Neuronal stem cell (in vitro differentiated cells): ENCODE data around the gene IPO4.
"Not testable (repeated sequence)": the region's sequence is repeated elsewhere in the genome, so short reads cannot be mapped to it uniquely, and the experiment has no call there.

ENCODE experiments used
- DNase-seq: peaks from one replicate; pipeline ENCODE4 v3.0.0-alpha.2; 2013; ENCODE audit warnings: low spot score
- H2AFZ ChIP-seq: one replicate; pipeline ENCODE4 v1.6.1; 2013; ENCODE audit warnings: mild to moderate bottlenecking, low read length, inconsistent platforms
- H2AK5ac ChIP-seq: 2 replicates; pipeline ENCODE4 v1.6.1; 2013; ENCODE audit warnings: low read depth, mild to moderate bottlenecking, inconsistent platforms, low read length, moderate library complexity, mixed read lengths
- H2BK120ac ChIP-seq: 2 replicates; pipeline ENCODE4 v1.6.1; 2013; ENCODE audit warnings: low read depth, mild to moderate bottlenecking, inconsistent platforms, low read length, moderate library complexity, mixed read lengths
- H2BK12ac ChIP-seq: one replicate; pipeline ENCODE4 v1.6.1; 2013; ENCODE audit warnings: low read length, inconsistent platforms
- H2BK15ac ChIP-seq: 2 replicates; pipeline ENCODE4 v1.6.1; 2013; ENCODE audit warnings: mild to moderate bottlenecking, low read length, inconsistent platforms, mixed read lengths
- H2BK5ac ChIP-seq: one replicate; pipeline ENCODE4 v1.6.1; 2013; ENCODE audit warnings: inconsistent platforms, mild to moderate bottlenecking, low read length, moderate library complexity
- H3K14ac ChIP-seq: one replicate; pipeline ENCODE4 v1.6.1; 2013; ENCODE audit warnings: low read length, inconsistent platforms
- H3K18ac ChIP-seq: 2 replicates; pipeline ENCODE4 v1.6.1; 2013; ENCODE audit warnings: low read length, inconsistent platforms
- H3K23ac ChIP-seq: 2 replicates; pipeline ENCODE4 v1.6.1; 2013; ENCODE audit warnings: low read depth, mild to moderate bottlenecking, mixed read lengths, low read length, inconsistent platforms; ENCODE audit not compliant: poor library complexity
- H3K27ac ChIP-seq: replicated peaks from 3 replicates; pipeline ENCODE4 v1.5.1; 2013; ENCODE audit warnings: low read length, inconsistent platforms
- H3K27me3 ChIP-seq, 3 experiments: 2 replicates each; pipeline ENCODE4 v1.6.1; 2013; ENCODE audit warnings: low read length in 3 of 3, mild to moderate bottlenecking in 2 of 3, inconsistent platforms in 1 of 3, low read depth in 1 of 3, mixed read lengths in 1 of 3, moderate library complexity in 1 of 3; ENCODE audit not compliant: control insufficient read depth in 3 of 3, insufficient read depth in 3 of 3
- H3K36me3 ChIP-seq, 2 donors: replicated peaks in 1 of 2; 2 replicates each; pipeline ENCODE4 v1.6.1; 2013; ENCODE audit warnings: low read length in 2 of 2; ENCODE audit not compliant: control insufficient read depth in 2 of 2, insufficient read depth in 2 of 2
- H3K4ac ChIP-seq: 2 replicates; pipeline ENCODE4 v1.6.1; 2013; ENCODE audit warnings: inconsistent platforms, mild to moderate bottlenecking, low read length, moderate library complexity
- H3K4me1 ChIP-seq, 2 donors: 1 replicate in 1 of 2; 2 replicates in 1 of 2; pipeline ENCODE4 v1.6.1; 2013; ENCODE audit warnings: low read length in 2 of 2, low read depth in 1 of 2; ENCODE audit not compliant: control insufficient read depth in 2 of 2, insufficient read depth in 1 of 2
- H3K4me2 ChIP-seq: one replicate; pipeline ENCODE4 v1.6.1; 2013; ENCODE audit warnings: mild to moderate bottlenecking, low read length, inconsistent platforms; ENCODE audit not compliant: insufficient read depth, poor library complexity, severe bottlenecking
- H3K4me3 ChIP-seq, 2 donors: 2 replicates each; pipeline ENCODE4 v1.5.1; 2013; ENCODE audit warnings: low read length in 2 of 2, mild to moderate bottlenecking in 2 of 2, inconsistent platforms in 1 of 2, moderate library complexity in 1 of 2
- H3K79me1 ChIP-seq: one replicate; pipeline ENCODE4 v1.6.1; 2013; ENCODE audit warnings: low read depth, mild to moderate bottlenecking, inconsistent platforms, low read length, moderate library complexity
- H3K9ac ChIP-seq: one replicate; pipeline ENCODE4 v1.6.1; 2013; ENCODE audit warnings: mild to moderate bottlenecking, low read depth, low read length, inconsistent platforms; ENCODE audit not compliant: poor library complexity
- H3K9me3 ChIP-seq, 2 donors: replicated peaks in 1 of 2; 2 replicates each; pipeline versions ENCODE3 to v1.6.1; 2013; ENCODE audit warnings: low read length in 2 of 2, mild to moderate bottlenecking in 2 of 2, inconsistent platforms in 1 of 2, low read depth in 1 of 2, mixed read lengths in 1 of 2, moderate library complexity in 1 of 2; ENCODE audit not compliant: control insufficient read depth in 2 of 2, insufficient read depth in 1 of 2
- H4K8ac ChIP-seq: one replicate; pipeline ENCODE4 v1.6.1; 2013; ENCODE audit warnings: low read depth, mild to moderate bottlenecking, inconsistent platforms, low read length, moderate library complexity
- H4K91ac ChIP-seq: one replicate; pipeline ENCODE4 v1.6.1; 2013; ENCODE audit warnings: low read length, low read depth, mild to moderate bottlenecking, inconsistent platforms; ENCODE audit not compliant: poor library complexity
- WGBS, 2 donors: extraction: QIAGEN DNeasy Blood & Tissue Kit; methylation state at CpG; one replicate each; pipeline ENCODE4 v1.1.7; 2013; ENCODE audit warnings: missing lambda C conversion rate in 2 of 2, mixed read lengths in 1 of 2; ENCODE audit not compliant: insufficient read length in 2 of 2, insufficient replicate concordance in 1 of 2; ENCODE audit errors: extremely low coverage in 2 of 2; 5-methylcytosine and 5-hydroxymethylcytosine counted together

Gene IPO4

DNA sequence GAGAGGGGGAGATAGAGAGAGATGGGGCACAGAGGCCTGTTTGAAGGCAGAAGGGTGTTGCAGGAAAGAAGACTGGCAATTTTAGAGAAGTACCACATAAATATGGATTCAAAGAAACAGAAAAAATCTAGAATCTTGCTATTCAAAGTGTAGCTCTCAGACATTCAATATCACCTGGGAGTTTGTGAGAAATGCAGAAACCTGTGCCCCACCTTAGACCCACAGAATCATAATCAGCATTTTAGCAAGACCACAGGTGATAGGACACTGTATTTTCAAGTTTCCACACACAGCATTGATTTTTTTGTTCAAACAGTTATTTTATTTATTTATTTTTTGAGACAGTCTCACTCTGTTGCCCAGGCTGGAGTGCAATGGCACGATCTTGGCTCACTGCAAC is 40.3 kb upstream of the IPO4 start:
- Histone ChIP-seq H2AFZ (no peak overlapping the region), H3K4me2 (no peak overlapping the region), H2BK15ac (no peak overlapping the region), H3K79me1 (peaks cover 5% of the 10 kb centered on the region), H3K23ac (no peak overlapping the region), H3K27me3 (no peaks in the 10 kb centered on the region), H4K91ac (no peak overlapping the region), H2BK12ac (no peak overlapping the region), H3K36me3 (peaks cover 2 to 37% of the 10 kb centered on the region in 2 donors), H3K4me1 (peaks cover 9 to 11% of the 10 kb centered on the region in 2 donors), H3K4me3 (no peak overlapping the region), H3K9me3 (no peaks in the 10 kb centered on the region), H3K14ac (no peak overlapping the region), H4K8ac (no peak overlapping the region), H3K18ac (no peak overlapping the region), H3K4ac (no peak overlapping the region), H2BK5ac (no peak overlapping the region), H2BK120ac (no peak overlapping the region), H3K9ac (no peak overlapping the region), H3K27ac (no peak overlapping the region), H2AK5ac (no peak overlapping the region)
- no CpG with 5 or more reads among the region's 1 CpG for WGBS, 2 donors
- no peak for DNase-seq

DNA sequence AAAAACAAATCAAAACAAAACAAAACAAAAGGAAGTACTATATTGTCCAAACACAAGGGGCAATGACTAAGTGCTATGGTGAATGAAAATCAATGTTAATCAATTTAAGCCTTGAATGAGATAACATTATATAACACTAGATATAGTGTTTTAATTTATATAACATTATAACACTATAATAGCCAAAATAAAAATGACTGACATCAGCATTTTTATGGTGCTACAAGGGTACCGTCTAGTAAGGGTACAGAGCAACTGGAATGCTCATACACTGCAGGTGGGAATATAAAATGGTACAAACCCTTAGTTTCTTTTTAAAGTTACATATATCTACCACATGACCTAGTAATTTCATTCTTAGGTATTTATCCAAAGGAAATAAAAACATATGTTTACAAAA is 37.9 kb upstream of the IPO4 start:
- no peak overlapping the region for H2BK12ac ChIP-seq
- no peak overlapping the region for H2AK5ac ChIP-seq
- no peak overlapping the region for H4K91ac ChIP-seq
- H3K23ac ChIP-seq: no peak overlapping the region
- no peak overlapping the region for H2BK120ac ChIP-seq
- H3K27me3 ChIP-seq: no peaks in the 10 kb centered on the region
- no CpG with 5 or more reads among the region's 1 CpG for WGBS, 2 donors
- peaks cover 6% of the 10 kb centered on the region for H3K79me1 ChIP-seq
- no peak overlapping the region for H3K27ac ChIP-seq
- no peaks in the 10 kb centered on the region for H3K9me3 ChIP-seq
- H2BK5ac ChIP-seq: no peak overlapping the region
- H2BK15ac ChIP-seq: no peak overlapping the region
- H3K36me3 ChIP-seq: peaks cover 2 to 37% of the 10 kb centered on the region in 2 donors
- no peak overlapping the region for H3K4me3 ChIP-seq
- no peak overlapping the region for H3K14ac ChIP-seq
- no peak overlapping the region for H4K8ac ChIP-seq
- H3K18ac ChIP-seq: no peak overlapping the region
- peaks cover 1 to 5% of the 10 kb centered on the region in 2 donors for H3K4me1 ChIP-seq
- H3K9ac ChIP-seq: no peak overlapping the region
- H2AFZ ChIP-seq: no peak overlapping the region
- no peak for DNase-seq
- no peak overlapping the region for H3K4ac ChIP-seq
- no peak overlapping the region for H3K4me2 ChIP-seq

DNA sequence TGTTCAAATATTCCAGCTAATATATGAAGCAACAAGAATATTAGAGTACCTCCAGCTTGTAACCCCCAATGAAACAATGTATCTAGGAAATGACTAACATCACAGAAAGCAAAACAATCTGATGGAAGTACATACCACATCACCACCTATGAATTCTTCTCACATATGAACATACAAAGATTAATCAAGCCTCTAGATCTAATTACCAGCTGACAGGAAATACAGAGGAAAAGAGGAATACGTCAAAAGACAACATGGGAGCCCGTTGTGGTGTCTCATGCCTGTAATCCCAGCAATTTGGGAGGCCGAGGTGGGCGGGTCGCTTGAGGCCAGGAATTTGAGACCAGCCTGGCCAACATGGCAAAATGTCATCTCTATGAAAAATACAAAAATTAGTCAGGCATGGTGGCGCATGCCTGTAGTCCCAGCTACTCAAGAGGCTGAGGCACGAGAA is 36.0 kb upstream of the IPO4 start:
- no CpG with 5 or more reads among the region's 7 CpGs for WGBS, 2 donors
- Histone ChIP-seq H4K91ac (no peak overlapping the region), H3K9me3 (no peaks in the 10 kb centered on the region), H3K4me2 (no peak overlapping the region), H3K18ac (no peak overlapping the region), H2AK5ac (no peak overlapping the region), H2BK120ac (no peak overlapping the region), H2BK5ac (no peak overlapping the region), H4K8ac (no peak overlapping the region), H3K23ac (no peak overlapping the region), H3K4me1 (no peaks in the 10 kb centered on the region), H2AFZ (no peak overlapping the region), H3K36me3 (peaks cover 2 to 36% of the 10 kb centered on the region in 2 donors), H3K4me3 (no peak overlapping the region), H3K27me3 (no peaks in the 10 kb centered on the region), H3K79me1 (peaks cover 2% of the 10 kb centered on the region), H3K9ac (no peak overlapping the region), H2BK15ac (no peak overlapping the region), H3K4ac (no peak overlapping the region), H3K27ac (no peak overlapping the region), H3K14ac (no peak overlapping the region), H2BK12ac (no peak overlapping the region)
- DNase-seq: no peak

DNA sequence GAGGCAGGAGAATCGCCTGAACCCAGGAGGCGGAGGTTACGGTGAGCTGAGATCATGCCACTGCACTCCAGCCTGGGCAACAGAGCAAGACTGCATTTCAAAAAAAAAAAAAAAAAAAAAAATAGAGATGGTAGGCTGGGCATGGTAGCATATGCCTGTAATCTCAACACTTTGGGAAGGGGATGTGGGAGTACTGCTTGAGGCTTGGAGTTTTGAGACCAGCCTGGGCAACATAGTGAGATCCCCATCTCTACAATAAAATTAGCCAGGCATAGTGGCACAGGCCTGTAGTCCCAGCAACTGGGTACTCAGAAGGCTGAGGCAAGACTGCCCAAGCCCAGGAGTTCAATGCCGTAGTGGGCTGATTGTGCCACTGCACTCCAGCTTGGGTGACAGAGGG is 34.4 kb upstream of the IPO4 start:
- H3K4ac ChIP-seq, H3K4me3 ChIP-seq, H2BK12ac ChIP-seq, H3K4me2 ChIP-seq, H3K23ac ChIP-seq, H2BK120ac ChIP-seq, H4K8ac ChIP-seq, H3K9me3 ChIP-seq, H3K27ac ChIP-seq, H2BK5ac ChIP-seq, H3K18ac ChIP-seq, H3K27me3 ChIP-seq, H3K4me1 ChIP-seq, H3K14ac ChIP-seq, H2AFZ ChIP-seq, DNase-seq, H3K9ac ChIP-seq, H2BK15ac ChIP-seq, H4K91ac ChIP-seq, H3K79me1 ChIP-seq, H2AK5ac ChIP-seq: not testable (repeated sequence)
- peaks cover 1 to 30% of the 10 kb centered on the region in 2 donors for H3K36me3 ChIP-seq
- no CpG with 5 or more reads among the region's 4 CpGs for WGBS, 2 donors
